Activated T-cell treated with anti-CD3 and anti-CD28 coated beads, Interleukin-2, amount 50 U/mL, for 24 hours (primary cell): Measurements from ENCODE around the gene MID1.
"Not testable (repeated sequence)": the region's sequence is repeated elsewhere in the genome, so short reads cannot be mapped to it uniquely, and the experiment has no call there.

Source experiments
- DNase-seq: peaks from one replicate; pipeline ENCODE4 v3.0.0-alpha.2; 2020
- H3K27ac Mint-ChIP-seq: 2 replicates; pipeline ENCODE4 v1.8.0; 2020; ENCODE audit warnings: mild to moderate bottlenecking, mixed read lengths
- H3K27me3 Mint-ChIP-seq: 2 replicates; pipeline ENCODE4 v1.8.0; 2020; ENCODE audit warnings: mixed read lengths
- H3K36me3 Mint-ChIP-seq: 2 replicates; pipeline ENCODE4 v1.8.0; 2020; ENCODE audit warnings: low read depth, mixed read lengths
- H3K4me1 Mint-ChIP-seq: 2 replicates; pipeline ENCODE4 v1.8.0; 2020; ENCODE audit warnings: low read depth, mixed read lengths
- H3K4me3 Mint-ChIP-seq: 2 replicates; pipeline ENCODE4 v1.8.0; 2020; ENCODE audit warnings: mild to moderate bottlenecking, moderate library complexity, mixed read lengths
- H3K9me3 Mint-ChIP-seq: 2 replicates; pipeline ENCODE4 v1.8.0; 2020; ENCODE audit warnings: mixed read lengths

MID1 gene

GRCh38 chrX:10602646-10603045 is 17.7 kb downstream of the MID1 start:
- no peaks in the 10 kb centered on the region for H3K36me3 Mint-ChIP-seq
- H3K27me3 Mint-ChIP-seq, result peaks cover 7% of the 10 kb centered on the region
- no peak for DNase-seq
- no peak overlapping the region for H3K4me3 Mint-ChIP-seq
- H3K27ac Mint-ChIP-seq, result no peak overlapping the region
- H3K4me1 Mint-ChIP-seq, result no peaks in the 10 kb centered on the region
- no peaks in the 10 kb centered on the region for H3K9me3 Mint-ChIP-seq

- Mint-ChIP-seq H3K4me3 (no peak overlapping the region), H3K27me3 (peaks cover 4% of the 10 kb centered on the region), H3K9me3 (no peaks in the 10 kb centered on the region), H3K36me3 (no peaks in the 10 kb centered on the region), H3K27ac (no peak overlapping the region), H3K4me1 (no peaks in the 10 kb centered on the region)
- DNase-seq, result no peak
Measured at GRCh38 chrX:10600479-10600878, 19.9 kb downstream of the MID1 start.

DNA sequence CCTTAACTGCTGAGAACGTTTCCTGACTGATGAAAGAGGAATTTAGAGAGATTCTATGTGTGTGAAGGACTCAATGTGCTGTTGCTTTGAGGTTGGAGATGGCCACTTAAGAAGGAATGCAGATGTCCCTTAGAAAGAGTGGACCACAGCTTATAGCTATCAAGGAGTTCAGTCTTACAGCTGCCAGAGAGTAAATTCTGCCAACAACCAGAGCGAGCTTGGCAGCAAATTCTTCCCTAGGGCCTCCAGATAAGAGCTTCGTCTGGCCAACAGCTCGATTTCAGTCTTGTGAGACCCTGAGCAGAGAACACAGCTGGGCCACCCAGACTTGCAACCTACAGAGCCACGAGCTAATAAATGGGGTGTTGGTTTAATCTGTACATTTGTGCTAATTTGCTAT is 21.8 kb downstream of the MID1 start:
- H3K27me3 Mint-ChIP-seq, result peaks cover 3% of the 10 kb centered on the region
- DNase-seq, result no peak
- no peaks in the 10 kb centered on the region for H3K36me3 Mint-ChIP-seq
- H3K9me3 Mint-ChIP-seq, result no peaks in the 10 kb centered on the region
- H3K4me3 Mint-ChIP-seq, result no peak overlapping the region
- H3K4me1 Mint-ChIP-seq, result no peaks in the 10 kb centered on the region
- no peak overlapping the region for H3K27ac Mint-ChIP-seq

DNA sequence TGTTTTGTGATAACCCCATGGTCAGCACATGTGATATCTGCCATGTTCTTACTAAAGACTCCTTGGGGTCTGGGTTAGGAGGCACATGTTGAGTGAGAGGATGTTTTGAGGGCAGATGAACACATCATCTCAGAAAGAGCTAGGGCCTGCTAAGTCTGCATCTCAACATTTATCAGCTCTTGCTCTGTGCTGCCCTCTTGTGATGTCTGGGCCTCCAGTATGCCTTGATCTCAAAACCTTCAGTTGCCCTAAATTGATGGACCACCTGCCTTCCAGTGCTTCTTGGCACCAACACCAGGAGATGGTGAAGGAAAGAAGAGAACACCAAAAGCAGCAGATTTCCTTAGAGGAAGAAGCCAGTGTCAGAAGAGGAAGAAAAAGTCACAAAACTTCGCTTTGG is 22.5 kb downstream of the MID1 start:
- H3K4me1 Mint-ChIP-seq, result no peaks in the 10 kb centered on the region
- H3K9me3 Mint-ChIP-seq, result no peaks in the 10 kb centered on the region
- no peak for DNase-seq
- peaks cover 3% of the 10 kb centered on the region for H3K27me3 Mint-ChIP-seq
- H3K27ac Mint-ChIP-seq, result no peak overlapping the region
- H3K4me3 Mint-ChIP-seq, result no peak overlapping the region
- no peaks in the 10 kb centered on the region for H3K36me3 Mint-ChIP-seq

DNA sequence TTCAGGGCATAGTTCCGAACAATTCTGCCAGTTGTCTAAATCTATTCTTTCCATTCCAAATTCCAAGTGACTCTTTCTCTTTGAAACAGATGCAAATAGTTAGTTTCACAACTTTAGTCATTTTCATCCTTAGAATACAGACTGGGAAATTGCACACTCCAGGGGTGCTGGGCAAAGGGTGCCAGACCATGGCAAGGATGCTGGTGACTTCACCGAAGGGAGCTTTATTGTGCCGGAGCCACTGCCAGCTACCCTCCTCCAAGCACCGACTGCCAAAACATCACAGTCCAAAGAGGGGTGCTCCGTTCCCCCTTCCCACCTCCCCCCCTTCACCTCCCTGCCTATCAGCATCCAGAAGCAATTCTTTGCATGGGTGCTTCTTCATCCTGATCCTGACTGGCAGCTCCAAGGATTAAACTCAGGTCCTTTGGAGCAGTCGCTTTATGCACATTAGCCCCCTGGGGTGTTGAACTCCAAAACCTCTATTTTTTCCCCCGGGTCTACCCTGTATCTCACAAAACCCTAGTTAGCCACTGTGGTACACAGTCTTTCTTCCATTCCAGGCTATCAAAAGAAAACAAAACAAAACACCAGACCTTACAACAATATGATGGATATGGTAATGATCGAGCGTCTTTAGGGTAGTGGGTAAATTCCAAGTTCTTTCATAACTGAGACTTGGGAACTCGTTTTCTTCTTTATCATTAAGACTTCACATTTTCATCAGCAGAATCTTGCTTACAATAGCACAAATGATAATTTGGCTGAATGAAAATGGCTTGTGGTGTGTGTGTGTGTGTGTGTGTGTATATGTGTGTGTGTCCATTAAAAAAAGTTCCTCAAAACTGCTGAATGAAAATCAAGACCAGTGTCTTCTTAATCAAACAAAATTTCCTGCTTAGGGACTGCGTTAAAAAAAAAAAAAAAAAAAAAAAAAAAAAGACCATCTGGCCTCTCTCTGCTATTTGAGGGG is 28.7 kb downstream of the MID1 start:
- H3K4me3 Mint-ChIP-seq, result no peak overlapping the region
- no peak overlapping the region for H3K27ac Mint-ChIP-seq
- H3K36me3 Mint-ChIP-seq, result no peaks in the 10 kb centered on the region
- no peaks in the 10 kb centered on the region for H3K4me1 Mint-ChIP-seq
- H3K9me3 Mint-ChIP-seq, result no peaks in the 10 kb centered on the region
- H3K27me3 Mint-ChIP-seq, result peaks cover 3% of the 10 kb centered on the region
- DNase-seq, result no peak

- not testable (repeated sequence) for H3K27ac Mint-ChIP-seq, H3K27me3 Mint-ChIP-seq, H3K4me3 Mint-ChIP-seq, DNase-seq, H3K4me1 Mint-ChIP-seq, H3K36me3 Mint-ChIP-seq, H3K9me3 Mint-ChIP-seq
Measured at GRCh38 chrX:10589787-10590186, 30.6 kb downstream of the MID1 start.

- DNase-seq, result no peak
- Mint-ChIP-seq H3K4me3 (no peak overlapping the region), H3K9me3 (peaks cover 10% of the 10 kb centered on the region), H3K27me3 (peaks cover 3% of the 10 kb centered on the region), H3K36me3 (no peaks in the 10 kb centered on the region), H3K27ac (no peak overlapping the region), H3K4me1 (no peaks in the 10 kb centered on the region)
Measured at GRCh38 chrX:10589098-10589497, 31.3 kb downstream of the MID1 start.

- H3K27me3 Mint-ChIP-seq, DNase-seq, H3K27ac Mint-ChIP-seq, H3K4me1 Mint-ChIP-seq, H3K4me3 Mint-ChIP-seq, H3K36me3 Mint-ChIP-seq: not testable (repeated sequence)
- H3K9me3 Mint-ChIP-seq, result peaks cover 13% of the 10 kb centered on the region
Measured at GRCh38 chrX:10584882-10585281, 35.5 kb downstream of the MID1 start.

- no peak for DNase-seq
- peaks cover 13% of the 10 kb centered on the region for H3K9me3 Mint-ChIP-seq
- peaks cover 2% of the 10 kb centered on the region for H3K27me3 Mint-ChIP-seq
- no peaks in the 10 kb centered on the region for H3K4me1 Mint-ChIP-seq
- H3K27ac Mint-ChIP-seq, result no peak overlapping the region
- H3K4me3 Mint-ChIP-seq, result no peak overlapping the region
- no peaks in the 10 kb centered on the region for H3K36me3 Mint-ChIP-seq
Measured at GRCh38 chrX:10582945-10583344, 37.4 kb downstream of the MID1 start.

DNA sequence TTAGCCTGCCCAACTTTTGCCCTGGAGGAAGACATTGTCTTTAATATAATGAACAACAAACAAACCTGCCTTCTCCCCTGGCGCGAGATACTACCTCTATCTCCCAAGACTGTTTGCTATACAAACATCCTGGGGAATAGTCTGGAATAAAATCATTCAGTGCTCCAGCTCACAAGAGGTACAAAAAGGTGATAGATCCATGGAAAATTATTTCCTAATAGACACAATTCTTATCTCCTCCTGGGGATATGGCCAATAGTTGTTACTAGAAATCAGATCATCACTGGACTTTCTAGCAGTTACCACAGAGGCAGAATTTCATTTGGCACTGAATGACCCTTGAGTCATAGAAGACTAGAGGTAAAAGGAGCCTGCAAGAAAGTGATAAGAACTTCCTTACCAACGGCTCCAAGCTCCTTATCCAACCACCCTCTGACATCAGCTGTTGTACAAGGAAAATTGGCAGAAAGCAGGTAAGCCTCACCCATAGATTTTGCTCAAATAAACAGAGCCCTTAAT is 38.1 kb downstream of the MID1 start:
- H3K4me3 Mint-ChIP-seq, result no peak overlapping the region
- no peaks in the 10 kb centered on the region for H3K4me1 Mint-ChIP-seq
- peaks cover 2% of the 10 kb centered on the region for H3K27me3 Mint-ChIP-seq
- peaks cover 13% of the 10 kb centered on the region for H3K9me3 Mint-ChIP-seq
- no peak overlapping the region for H3K27ac Mint-ChIP-seq
- DNase-seq, result no peak
- H3K36me3 Mint-ChIP-seq, result no peaks in the 10 kb centered on the region

DNA sequence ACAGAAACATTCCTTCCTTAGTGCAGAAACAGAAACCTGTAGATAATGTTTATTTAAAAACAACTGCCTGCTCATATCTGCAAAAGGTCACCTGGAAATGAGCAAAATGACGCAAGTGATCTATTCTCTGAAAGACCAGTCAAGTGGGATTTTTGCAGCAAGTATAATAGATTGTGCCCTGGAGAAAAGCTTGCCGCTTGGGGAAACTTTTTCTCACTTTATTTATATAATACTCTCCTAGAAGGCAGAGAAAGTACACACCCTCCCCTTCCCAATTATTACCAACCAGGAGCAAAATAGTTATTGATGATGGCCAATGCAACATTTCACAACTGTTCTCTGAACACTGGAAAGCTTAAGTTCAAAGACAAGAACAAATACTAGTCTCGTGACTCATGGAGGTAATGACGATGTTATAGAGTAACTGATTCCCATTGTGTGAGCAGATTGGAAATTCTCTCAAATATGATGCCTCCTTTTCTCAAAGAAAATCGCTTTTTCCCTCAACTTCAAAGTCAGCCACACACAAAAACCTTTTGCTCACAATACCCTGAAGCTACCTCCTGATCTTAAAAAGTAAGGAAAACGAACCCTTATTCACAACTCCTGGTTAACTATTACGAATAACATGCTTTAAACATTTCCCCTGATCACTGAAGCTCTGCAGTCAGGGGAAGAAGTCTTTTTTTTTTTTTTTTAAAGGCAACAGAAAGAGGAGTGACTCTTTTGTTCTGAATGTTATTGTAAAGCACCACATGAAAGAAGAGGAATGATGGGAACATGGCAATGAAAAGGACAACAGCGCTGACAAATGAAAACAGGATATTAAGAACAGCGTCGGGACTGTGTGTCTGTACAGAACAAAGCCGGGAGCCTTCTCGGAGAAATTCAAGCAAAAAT is 41.0 kb downstream of the MID1 start:
- Mint-ChIP-seq H3K27me3 (peaks cover 13% of the 10 kb centered on the region), H3K4me3 (no peak overlapping the region), H3K36me3 (no peaks in the 10 kb centered on the region), H3K4me1 (no peaks in the 10 kb centered on the region), H3K9me3 (peaks cover 6% of the 10 kb centered on the region), H3K27ac (no peak overlapping the region)
- no peak for DNase-seq

DNA sequence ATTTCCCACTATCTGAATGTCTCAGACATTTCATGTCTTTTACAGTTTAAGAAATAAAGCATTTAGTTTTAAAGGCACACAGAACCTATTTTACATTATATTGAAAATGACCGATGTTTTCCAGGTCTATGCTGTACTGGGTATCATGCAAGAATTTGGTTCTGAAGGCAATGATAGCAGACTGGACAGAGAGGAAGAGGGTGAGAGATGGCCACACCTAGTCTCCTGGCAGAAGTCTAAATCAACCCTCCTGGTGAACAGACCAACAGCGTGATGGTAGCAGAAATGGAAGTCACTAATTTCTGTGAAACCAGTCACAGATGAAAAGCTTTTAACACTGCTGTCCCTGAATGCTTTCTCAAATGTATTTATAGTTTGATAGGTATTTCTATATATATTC is 41.9 kb downstream of the MID1 start:
- Mint-ChIP-seq H3K27ac (no peak overlapping the region), H3K9me3 (peaks cover 3% of the 10 kb centered on the region), H3K4me1 (no peaks in the 10 kb centered on the region), H3K4me3 (no peak overlapping the region), H3K27me3 (peaks cover 19% of the 10 kb centered on the region), H3K36me3 (no peaks in the 10 kb centered on the region)
- no peak for DNase-seq

DNA sequence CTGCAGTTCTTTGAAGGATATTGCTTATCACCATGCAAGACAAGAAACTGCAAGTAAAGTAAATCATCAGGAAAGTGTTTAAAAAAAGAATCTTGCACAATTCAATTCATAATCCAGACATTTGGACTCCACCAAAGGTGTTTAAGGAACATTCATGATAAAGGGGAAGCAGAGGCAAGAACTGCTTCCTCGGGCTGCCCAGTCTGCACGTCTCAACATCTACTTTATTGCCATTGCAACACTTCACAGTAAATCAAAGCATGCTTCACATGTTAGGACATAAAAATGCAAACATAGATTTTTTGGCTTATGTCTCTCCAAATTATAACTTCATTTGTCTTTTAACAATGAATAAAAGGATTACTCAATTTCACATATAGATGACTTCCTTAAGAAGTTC is 42.5 kb downstream of the MID1 start:
- H3K9me3 Mint-ChIP-seq, result peaks cover 3% of the 10 kb centered on the region
- H3K4me3 Mint-ChIP-seq, result no peak overlapping the region
- DNase-seq, result no peak
- H3K36me3 Mint-ChIP-seq, result no peaks in the 10 kb centered on the region
- no peak overlapping the region for H3K27ac Mint-ChIP-seq
- H3K27me3 Mint-ChIP-seq, result peaks cover 19% of the 10 kb centered on the region
- H3K4me1 Mint-ChIP-seq, result no peaks in the 10 kb centered on the region

DNA sequence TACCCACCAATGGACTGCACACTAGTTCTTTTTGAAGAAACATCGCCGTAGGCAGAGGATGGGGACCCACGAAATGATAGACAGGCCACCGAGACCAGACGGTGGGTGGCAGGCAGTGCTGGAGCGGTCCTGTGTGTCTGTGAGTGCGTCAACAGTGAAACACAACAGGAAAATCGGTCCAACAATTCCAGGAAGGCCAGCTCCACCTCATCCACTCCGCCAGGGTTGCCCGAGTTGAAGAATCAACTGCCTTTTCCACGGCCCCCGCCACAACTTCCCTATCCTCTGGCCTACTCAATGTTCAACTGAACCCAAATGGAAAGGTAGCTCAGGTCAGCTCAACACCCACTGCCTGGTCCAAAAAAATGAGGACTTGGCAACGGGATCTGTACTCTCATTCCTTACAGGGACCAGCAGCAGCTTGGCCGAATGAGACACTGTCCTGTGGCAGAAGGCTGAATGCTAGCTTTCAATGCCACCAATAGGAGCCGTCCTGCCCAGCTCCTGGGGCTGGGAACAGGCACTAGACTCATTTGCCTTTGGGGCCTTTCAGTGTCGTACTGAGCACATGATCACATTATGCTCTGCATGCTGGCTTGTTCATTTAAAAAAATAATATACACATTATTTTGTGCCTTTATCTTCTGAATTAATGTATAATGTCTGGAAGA is 43.5 kb downstream of the MID1 start:
- Mint-ChIP-seq H3K9me3 (peaks cover 3% of the 10 kb centered on the region), H3K4me3 (no peak overlapping the region), H3K4me1 (no peaks in the 10 kb centered on the region), H3K36me3 (no peaks in the 10 kb centered on the region), H3K27ac (no peak overlapping the region), H3K27me3 (peaks cover 19% of the 10 kb centered on the region)
- DNase-seq, result no peak
